ENCODE measurements around the gene FARP1. TPM values are rescaled to one million over a fixed set of nuclear protein-coding genes. Genes with fewer than 3 reads are reported as not detected.

The FARP1 gene
- polyA plus RNA-seq, 1 of the 3 experiments (the other 2 are of a cell fraction), result 12.0 TPM

DNA sequence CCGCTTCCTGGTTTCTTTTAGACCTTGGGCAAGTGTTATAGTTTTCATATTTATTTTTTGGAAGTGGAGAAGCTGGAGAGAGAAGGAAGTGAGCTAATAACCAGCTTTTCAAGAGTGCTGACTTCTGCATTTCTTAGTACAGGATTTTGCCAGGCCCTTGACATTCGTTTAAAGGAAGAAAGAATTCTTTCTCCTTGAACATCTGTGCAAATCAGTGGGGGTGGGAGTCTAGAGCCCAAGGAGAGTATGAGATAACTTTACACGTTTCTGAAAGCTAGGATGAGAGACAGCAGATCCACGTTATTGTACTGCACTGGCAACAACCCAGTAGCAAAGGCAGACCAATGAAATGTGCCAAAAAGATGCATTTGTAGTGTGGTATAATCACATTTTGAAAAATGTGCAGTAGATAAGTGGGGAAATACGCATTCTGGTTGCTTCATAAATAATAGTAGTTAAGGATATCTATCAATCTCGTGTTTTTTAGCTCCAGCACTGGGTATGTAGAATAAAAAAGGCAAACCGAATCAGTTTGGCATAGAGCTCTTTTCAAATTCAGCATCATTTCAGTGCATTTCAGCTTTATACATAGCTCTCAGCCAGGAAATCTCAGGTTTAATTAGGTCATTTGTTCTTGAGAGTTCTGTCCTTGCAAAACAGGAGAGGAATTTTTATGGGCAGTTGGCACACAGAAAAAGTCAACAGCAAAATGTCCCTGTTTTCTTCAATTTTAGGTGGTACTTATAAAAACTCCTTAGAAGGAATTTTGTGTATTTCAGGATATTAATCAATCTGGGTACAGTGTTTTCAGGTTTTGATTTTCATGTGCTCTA lies 29.9 kb downstream of the FARP1 start:
- peak; percentile 8; the same call in 1 of the 2 replicates for TF ChIP-seq RAD21 (IDR thresholded peaks at IDR 0.05; ENCODE audit: low read length)
- no peak for TF ChIP-seq MEF2A (IDR thresholded peaks at IDR 0.05; ENCODE audit: borderline replicate concordance, low read depth)
- no peak for TF ChIP-seq POLR2AphosphoS5 (IDR thresholded peaks at IDR 0.05; ENCODE audit: low read depth, low read length)
- no peak for TF ChIP-seq TAF1 (IDR thresholded peaks at IDR 0.05; ENCODE audit: borderline replicate concordance, low read depth, low read length)
- TF ChIP-seq, protein P1, sequence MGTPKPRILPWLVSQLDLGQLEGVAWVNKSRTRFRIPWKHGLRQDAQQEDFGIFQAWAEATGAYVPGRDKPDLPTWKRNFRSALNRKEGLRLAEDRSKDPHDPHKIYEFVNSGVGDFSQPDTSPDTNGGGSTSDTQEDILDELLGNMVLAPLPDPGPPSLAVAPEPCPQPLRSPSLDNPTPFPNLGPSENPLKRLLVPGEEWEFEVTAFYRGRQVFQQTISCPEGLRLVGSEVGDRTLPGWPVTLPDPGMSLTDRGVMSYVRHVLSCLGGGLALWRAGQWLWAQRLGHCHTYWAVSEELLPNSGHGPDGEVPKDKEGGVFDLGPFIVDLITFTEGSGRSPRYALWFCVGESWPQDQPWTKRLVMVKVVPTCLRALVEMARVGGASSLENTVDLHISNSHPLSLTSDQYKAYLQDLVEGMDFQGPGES (IDR thresholded peaks at IDR 0.05; ENCODE audit: low read depth, low read length), result no peak
- TF ChIP-seq, protein P2, sequence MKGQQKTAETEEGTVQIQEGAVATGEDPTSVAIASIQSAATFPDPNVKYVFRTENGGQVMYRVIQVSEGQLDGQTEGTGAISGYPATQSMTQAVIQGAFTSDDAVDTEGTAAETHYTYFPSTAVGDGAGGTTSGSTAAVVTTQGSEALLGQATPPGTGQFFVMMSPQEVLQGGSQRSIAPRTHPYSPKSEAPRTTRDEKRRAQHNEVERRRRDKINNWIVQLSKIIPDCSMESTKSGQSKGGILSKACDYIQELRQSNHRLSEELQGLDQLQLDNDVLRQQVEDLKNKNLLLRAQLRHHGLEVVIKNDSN (IDR thresholded peaks at IDR 0.05; ENCODE audit: borderline replicate concordance, low read depth), result no peak
- TF ChIP-seq JUND (IDR thresholded peaks at IDR 0.05), result no peak
- TF ChIP-seq SIN3A (IDR thresholded peaks at IDR 0.05; ENCODE audit: borderline replicate concordance, low read depth, low read length), result no peak
- peak; percentile 57 for TF ChIP-seq CHD2 (IDR thresholded peaks at IDR 0.05; ENCODE audit: low read length, partially characterized antibody)
- no peak for TF ChIP-seq NFIC (IDR thresholded peaks at IDR 0.05; ENCODE audit: borderline replicate concordance)
- TF ChIP-seq, protein P3, sequence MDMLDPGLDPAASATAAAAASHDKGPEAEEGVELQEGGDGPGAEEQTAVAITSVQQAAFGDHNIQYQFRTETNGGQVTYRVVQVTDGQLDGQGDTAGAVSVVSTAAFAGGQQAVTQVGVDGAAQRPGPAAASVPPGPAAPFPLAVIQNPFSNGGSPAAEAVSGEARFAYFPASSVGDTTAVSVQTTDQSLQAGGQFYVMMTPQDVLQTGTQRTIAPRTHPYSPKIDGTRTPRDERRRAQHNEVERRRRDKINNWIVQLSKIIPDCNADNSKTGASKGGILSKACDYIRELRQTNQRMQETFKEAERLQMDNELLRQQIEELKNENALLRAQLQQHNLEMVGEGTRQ (IDR thresholded peaks at IDR 0.05; ENCODE audit: borderline replicate concordance, low read depth, low read length), result no peak
- TF ChIP-seq, protein P4, sequence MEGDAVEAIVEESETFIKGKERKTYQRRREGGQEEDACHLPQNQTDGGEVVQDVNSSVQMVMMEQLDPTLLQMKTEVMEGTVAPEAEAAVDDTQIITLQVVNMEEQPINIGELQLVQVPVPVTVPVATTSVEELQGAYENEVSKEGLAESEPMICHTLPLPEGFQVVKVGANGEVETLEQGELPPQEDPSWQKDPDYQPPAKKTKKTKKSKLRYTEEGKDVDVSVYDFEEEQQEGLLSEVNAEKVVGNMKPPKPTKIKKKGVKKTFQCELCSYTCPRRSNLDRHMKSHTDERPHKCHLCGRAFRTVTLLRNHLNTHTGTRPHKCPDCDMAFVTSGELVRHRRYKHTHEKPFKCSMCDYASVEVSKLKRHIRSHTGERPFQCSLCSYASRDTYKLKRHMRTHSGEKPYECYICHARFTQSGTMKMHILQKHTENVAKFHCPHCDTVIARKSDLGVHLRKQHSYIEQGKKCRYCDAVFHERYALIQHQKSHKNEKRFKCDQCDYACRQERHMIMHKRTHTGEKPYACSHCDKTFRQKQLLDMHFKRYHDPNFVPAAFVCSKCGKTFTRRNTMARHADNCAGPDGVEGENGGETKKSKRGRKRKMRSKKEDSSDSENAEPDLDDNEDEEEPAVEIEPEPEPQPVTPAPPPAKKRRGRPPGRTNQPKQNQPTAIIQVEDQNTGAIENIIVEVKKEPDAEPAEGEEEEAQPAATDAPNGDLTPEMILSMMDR (IDR thresholded peaks at IDR 0.05), result no peak
- TF ChIP-seq EZH2phosphoT487 (IDR thresholded peaks at IDR 0.05; ENCODE audit: borderline replicate concordance, low read depth), result no peak
- TF ChIP-seq, protein P5, sequence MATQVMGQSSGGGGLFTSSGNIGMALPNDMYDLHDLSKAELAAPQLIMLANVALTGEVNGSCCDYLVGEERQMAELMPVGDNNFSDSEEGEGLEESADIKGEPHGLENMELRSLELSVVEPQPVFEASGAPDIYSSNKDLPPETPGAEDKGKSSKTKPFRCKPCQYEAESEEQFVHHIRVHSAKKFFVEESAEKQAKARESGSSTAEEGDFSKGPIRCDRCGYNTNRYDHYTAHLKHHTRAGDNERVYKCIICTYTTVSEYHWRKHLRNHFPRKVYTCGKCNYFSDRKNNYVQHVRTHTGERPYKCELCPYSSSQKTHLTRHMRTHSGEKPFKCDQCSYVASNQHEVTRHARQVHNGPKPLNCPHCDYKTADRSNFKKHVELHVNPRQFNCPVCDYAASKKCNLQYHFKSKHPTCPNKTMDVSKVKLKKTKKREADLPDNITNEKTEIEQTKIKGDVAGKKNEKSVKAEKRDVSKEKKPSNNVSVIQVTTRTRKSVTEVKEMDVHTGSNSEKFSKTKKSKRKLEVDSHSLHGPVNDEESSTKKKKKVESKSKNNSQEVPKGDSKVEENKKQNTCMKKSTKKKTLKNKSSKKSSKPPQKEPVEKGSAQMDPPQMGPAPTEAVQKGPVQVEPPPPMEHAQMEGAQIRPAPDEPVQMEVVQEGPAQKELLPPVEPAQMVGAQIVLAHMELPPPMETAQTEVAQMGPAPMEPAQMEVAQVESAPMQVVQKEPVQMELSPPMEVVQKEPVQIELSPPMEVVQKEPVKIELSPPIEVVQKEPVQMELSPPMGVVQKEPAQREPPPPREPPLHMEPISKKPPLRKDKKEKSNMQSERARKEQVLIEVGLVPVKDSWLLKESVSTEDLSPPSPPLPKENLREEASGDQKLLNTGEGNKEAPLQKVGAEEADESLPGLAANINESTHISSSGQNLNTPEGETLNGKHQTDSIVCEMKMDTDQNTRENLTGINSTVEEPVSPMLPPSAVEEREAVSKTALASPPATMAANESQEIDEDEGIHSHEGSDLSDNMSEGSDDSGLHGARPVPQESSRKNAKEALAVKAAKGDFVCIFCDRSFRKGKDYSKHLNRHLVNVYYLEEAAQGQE (IDR thresholded peaks at IDR 0.05; ENCODE audit: low read depth, low read length), result no peak
- TF ChIP-seq FOSL2 (IDR thresholded peaks at IDR 0.05; ENCODE audit: borderline replicate concordance, low read depth), result no peak
- TF ChIP-seq MXI1 (IDR thresholded peaks at IDR 0.05; ENCODE audit: low read depth, low read length), result peak; percentile 74
- peak; percentile 77 for TF ChIP-seq GATA2 (CRISPR knock-in tag; IDR thresholded peaks at IDR 0.05)
- peak in 1 of 2 experiments; percentile 52; a peak in 1 of 4 replicates for TF ChIP-seq EP300 (IDR thresholded peaks at IDR 0.05; ENCODE audit: borderline replicate concordance in 1 of 2, low read depth in 1 of 2, low read length in 1 of 2)
- TF ChIP-seq, protein P6, sequence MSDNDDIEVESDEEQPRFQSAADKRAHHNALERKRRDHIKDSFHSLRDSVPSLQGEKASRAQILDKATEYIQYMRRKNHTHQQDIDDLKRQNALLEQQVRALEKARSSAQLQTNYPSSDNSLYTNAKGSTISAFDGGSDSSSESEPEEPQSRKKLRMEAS (IDR thresholded peaks at IDR 0.05; ENCODE audit: low read depth), result no peak
- TF ChIP-seq RCOR1 (IDR thresholded peaks at IDR 0.05; ENCODE audit: low read length), result peak; percentile 93
- no peak for TF ChIP-seq GABPA (IDR thresholded peaks at IDR 0.05; ENCODE audit: low read depth)
- Histone ChIP-seq H3K27ac (ENCODE audit: low read depth in 2 of 2, low read length in 1 of 2) (peak overlapping the region; percentile 58 to 80), H3K4me1 (ENCODE audit: control insufficient read depth in 1 of 2, insufficient read depth in 2 of 2, low read depth in 1 of 2, low read length in 1 of 2) (peaks cover 33 to 38% of the 10 kb centered on the region in 2 experiments), H3K9me3 (no peaks in the 10 kb centered on the region), H3K9me2 (no peaks in the 10 kb centered on the region), H3K79me2 (ENCODE audit: insufficient read depth) (peaks cover 68% of the 10 kb centered on the region; the same call in 1 of the 2 replicates), H3K36me3 (replicated peaks in 1 of 2; ENCODE audit: control insufficient read depth in 1 of 2, insufficient read depth in 2 of 2, low read length in 1 of 2) (no peaks in the 10 kb centered on the region), H2AFZ (ENCODE audit: low read depth) (peak overlapping the region; percentile 41; the same call in 1 of the 2 replicates), H3K4me2 (peak overlapping the region; percentile 78), H4K20me1 (ENCODE audit: insufficient read depth) (no peaks in the 10 kb centered on the region; the same call in 1 of the 2 replicates), H3K4me3 (ENCODE audit: low read depth in 2 of 2, low read length in 1 of 2) (no peak overlapping the region; a peak in 1 of 4 replicates), H3K9ac (peak overlapping the region; percentile 34; the same call in 1 of the 2 replicates), H3K27me3 (ENCODE audit: insufficient read depth) (no peaks in the 10 kb centered on the region), H3F3A (replicated peaks; ENCODE audit: insufficient read depth) (peaks cover 7% of the 10 kb centered on the region)
- WGBS (ENCODE audit: low lambda C conversion rate), result 29% methylated on average over 7 of the region's 7 CpGs
- CTCF ChIA-PET, result interaction anchor here (0.7 to 2.0 kb wide), 5 partner anchors 20 to 500 kb away, joined by 3 to 6 read pairs (median 3); no protein-coding TSS in a partner anchor
- POLR2A ChIA-PET, result no interaction called here
- DNase-seq, result peak; percentile 61
